ENCODE data around the gene ODAD2.
"Not testable (repeated sequence)": the region's sequence is repeated elsewhere in the genome, so short reads cannot be mapped to it uniquely, and the experiment has no call there.

Gene ODAD2, protein sequence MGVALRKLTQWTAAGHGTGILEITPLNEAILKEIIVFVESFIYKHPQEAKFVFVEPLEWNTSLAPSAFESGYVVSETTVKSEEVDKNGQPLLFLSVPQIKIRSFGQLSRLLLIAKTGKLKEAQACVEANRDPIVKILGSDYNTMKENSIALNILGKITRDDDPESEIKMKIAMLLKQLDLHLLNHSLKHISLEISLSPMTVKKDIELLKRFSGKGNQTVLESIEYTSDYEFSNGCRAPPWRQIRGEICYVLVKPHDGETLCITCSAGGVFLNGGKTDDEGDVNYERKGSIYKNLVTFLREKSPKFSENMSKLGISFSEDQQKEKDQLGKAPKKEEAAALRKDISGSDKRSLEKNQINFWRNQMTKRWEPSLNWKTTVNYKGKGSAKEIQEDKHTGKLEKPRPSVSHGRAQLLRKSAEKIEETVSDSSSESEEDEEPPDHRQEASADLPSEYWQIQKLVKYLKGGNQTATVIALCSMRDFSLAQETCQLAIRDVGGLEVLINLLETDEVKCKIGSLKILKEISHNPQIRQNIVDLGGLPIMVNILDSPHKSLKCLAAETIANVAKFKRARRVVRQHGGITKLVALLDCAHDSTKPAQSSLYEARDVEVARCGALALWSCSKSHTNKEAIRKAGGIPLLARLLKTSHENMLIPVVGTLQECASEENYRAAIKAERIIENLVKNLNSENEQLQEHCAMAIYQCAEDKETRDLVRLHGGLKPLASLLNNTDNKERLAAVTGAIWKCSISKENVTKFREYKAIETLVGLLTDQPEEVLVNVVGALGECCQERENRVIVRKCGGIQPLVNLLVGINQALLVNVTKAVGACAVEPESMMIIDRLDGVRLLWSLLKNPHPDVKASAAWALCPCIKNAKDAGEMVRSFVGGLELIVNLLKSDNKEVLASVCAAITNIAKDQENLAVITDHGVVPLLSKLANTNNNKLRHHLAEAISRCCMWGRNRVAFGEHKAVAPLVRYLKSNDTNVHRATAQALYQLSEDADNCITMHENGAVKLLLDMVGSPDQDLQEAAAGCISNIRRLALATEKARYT

DNA sequence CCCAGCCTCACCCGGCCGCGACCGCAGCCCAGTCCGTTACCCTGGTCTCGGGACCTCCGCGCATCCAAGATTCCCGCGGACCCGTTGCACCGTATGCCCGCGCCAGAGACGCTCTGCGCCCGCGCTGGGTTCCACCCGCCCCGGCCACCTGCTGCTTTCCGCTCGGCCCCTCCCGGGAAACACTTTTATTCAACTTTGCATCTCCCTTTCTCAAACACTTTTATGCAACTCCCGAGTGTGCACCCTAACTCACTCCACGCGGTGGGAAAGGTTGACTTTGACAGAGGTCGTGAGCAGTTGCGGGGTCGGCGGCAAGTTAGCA, at the start of gene ODAD2:
TSS of gene ODAD2 (minus strand) at position 126 of the 322 bp plus-strand sequence. CDS start 3,937 bp downstream, outside the sequence.
- no peak for DNase-seq

DNA sequence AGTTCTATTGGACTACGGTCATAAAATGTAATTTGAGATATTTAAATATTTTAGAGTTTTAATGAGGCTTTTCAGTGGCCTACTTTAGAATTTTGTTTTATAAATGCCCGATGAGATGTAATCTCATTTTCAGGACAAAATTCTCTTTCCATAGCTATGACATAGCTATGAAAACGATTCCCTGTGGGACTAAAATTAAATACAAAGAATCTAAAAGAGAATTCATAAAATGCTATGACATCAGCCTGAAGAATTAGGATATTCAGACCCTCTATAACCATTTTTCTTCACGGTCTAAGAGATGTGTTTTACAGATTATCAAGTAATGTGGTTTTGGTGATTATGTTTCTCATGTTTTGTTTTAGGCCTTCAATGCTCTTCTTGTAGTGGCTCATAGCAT, 48.2 kb upstream of the ODAD2 start:
- DNase-seq, result no peak

DNA sequence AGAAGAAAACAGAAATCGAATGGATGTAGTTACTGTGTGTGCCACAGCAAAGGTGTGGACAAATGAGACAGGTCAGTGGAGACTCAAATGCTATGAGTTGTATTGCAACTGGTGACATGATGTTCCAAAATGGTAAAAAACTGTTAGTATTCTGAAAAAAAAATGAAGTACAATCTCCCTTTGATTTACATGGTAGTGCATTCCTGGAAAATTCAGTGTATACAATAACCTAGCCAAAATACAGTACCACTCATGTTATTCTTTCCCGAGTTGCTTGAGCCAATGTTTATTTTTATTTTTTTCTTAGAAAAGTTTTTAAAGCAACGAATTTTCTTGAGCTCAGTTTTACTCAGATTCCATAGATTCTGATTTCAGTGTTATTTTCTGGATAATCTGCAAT, 47.7 kb upstream of the ODAD2 start:
- DNase-seq, result no peak

DNA sequence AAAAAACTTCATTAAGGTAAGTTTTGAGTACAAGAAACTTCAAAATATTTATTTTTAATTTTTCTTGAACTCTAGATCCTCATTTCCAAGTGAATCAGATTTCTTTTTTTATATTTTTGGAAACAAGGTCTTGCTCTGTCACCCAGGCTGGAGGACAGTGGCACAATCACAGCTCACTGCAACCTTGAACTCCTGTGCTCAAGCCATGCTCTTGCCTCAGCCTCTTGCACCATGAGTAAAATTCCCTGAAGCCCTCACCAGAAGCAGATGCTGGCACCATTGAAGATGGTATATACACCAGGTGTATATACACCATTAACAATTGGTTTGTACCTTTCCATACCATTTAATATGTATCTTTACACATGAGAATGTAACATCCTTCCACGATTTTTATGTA, 45.1 kb upstream of the ODAD2 start:
- no peak for DNase-seq

DNA sequence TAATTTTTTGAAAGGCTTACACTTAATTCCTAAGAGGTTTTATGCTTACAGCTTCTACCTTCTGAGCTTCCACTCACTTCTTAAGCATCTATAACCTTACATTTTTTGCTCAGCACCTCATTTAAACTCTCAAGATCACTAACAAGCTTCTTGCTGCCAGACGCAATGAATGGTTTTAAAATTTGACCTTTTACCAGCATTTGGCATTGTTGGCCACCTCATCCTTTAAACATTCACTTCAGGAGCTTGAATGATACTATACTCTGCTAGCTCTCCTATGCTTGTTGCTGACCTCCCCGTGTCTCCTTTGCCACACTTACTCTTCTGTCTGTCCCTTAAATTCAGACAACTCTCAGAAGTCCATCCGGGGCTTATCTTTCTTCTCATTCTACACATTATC, 37.7 kb upstream of the ODAD2 start:
- DNase-seq, result no peak

DNA sequence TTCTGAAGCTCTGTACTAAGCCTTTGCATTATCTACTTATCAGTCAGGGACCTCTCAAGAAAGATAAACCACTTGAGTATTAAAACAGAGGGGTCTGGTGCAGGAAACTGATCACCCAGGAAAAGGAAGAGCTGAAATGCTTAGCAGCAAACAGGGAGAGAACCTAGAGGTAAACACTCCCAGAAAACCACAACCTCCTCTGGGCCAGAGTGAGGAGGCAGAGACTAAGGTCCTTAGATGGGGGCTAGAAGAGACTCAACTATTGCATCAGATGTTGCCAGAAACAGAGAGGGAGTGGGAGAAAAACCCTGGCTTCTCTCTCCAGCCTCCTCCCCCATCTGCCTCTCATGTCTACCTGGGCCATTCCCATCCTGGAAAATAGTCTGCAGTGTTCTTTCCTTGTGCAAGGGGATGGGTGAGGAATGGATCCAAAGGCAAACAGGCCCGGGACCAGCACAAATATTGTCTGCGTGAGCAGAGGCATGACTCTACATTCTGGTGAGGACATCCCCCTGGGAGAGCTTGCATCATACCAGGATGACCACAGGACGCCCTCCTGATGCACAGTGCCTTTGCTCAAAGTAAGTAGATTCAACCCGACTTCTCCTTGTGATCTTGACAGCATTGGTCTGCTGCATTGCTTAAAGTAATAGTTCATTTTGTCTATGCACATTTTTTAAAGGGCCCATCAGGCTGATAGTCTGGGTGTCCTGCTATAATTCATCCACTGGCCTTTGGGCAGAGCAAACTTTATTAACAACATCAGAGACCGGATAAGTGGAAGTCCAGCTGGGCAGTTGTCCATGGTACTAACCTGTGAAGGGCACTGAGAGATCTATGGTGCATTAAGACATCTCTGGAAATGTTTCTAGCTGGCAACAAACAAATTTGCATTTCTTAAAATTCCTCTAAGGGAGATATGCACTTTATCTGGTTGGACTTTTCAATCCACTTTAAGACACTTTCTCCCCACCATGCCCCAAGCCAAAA, 22.4 kb upstream of the ODAD2 start:
- DNase-seq, result no peak

DNA sequence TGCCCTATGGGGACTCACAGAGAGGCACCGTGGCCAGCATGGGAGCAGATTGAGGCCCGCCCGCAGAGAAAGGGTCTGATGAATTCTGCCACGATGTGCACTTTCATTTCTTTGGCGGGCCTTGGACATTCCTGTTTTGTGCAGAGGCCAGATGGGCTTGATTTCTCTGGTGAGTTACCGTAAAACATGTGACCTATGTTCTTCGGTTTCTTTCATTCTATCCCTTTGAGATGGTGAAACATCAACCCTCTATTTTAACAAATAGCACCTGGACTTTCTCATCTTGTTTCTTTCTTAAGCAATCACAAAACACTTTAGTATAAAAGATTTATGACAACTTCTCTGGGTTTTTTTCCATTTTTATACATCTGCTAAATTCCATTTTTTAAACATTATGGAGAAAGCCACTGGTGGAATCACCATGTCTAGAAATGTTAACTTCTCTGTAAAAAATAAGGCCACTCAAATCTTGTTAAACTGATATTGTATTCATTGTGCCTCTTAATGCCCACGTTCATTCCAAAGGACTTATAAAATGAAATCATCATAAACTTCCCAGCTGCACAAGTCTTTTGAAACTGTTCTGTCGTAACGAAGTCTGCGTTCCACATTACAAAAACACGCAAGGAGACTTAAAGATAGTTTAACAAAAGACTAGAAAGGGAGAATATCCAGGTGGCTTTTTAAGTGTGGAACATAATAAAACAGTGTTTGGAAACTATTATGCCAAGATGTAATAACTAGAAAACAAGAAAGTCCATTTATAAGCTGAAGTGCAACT, 21.4 kb upstream of the ODAD2 start:
- DNase-seq, result no peak

DNA sequence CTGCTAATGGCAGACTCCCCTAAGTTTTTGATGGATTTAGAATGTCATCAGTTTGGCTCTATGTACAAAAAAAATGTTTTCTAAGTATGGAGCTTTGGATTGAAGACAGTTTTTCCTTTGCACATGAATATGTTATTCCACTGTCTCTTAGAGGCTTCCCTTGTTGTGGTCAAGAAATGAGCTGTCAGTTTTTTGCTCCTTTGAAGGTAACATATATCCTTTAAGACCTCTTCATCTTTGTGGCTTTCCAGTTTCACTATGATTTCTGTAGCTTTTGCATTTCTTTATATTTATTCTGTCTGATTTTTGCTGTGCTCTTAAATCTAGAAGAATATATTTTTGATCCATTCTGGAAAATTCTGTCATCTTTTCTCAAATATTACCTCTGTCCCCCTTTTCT, 15.8 kb upstream of the ODAD2 start:
- DNase-seq, result no peak

DNA sequence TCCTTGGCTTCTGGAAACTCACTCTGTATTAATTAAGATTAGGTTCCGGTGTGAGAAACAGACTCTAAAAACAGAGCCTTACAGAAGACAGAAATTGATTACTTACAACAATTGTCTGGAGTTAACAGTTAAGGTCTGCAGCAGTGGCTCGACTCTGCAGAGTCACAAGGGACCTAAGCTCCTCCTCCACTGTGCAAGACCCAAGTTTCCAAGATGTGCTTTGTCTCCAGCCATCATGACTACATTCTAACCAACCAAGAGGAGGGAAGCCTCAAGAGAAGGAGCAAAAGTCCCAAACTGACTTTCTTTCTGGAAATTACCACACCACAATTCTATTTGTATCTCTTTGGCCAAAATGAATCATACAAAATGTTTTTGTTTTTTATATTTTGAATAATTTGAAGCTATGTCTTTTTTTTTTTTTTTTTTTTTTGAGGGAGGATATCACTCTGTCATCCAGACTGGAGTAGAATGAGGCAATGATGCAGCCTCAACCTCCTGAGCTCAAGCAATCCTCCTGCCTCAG, 14.2 kb upstream of the ODAD2 start:
- no peak for DNase-seq

DNA sequence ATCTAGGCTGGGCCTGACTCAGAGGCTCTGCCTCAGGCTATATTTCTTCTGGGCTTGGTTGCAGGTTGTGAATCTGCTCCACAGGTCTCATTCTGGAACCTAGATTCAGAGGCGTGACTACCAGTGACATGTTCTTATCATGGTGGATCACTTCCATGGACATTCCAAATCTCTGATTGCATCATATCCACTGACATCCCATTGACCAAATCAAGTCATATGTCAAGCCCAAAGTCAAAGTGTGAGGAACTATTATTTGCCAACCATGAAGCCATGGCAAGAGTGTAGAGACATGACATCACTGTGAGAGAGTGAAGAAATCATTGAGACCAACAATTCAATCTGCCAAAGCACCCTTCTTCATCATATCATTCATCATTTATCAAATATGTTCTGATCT, 11.9 kb upstream of the ODAD2 start:
- DNase-seq, result no peak

DNA sequence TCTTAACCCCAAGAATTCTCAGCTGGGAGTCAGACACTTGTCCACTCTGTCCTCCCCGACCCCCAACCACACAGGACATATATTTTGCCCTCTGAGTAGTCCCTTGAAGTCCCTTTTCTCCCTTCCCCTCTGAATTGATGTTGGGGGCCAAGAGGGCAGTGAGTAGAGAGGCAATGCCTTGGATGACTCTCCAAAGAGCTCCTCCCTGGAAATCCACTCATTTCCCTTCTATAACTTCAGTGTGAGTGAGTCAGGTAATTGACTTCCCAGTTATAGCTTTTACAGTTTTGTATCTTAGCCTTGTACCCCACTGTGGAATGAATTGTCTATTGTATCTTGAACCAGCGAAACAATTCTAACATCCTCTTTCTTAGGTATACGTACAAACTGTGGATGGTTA, 9.2 kb upstream of the ODAD2 start:
- DNase-seq, result no peak

DNA sequence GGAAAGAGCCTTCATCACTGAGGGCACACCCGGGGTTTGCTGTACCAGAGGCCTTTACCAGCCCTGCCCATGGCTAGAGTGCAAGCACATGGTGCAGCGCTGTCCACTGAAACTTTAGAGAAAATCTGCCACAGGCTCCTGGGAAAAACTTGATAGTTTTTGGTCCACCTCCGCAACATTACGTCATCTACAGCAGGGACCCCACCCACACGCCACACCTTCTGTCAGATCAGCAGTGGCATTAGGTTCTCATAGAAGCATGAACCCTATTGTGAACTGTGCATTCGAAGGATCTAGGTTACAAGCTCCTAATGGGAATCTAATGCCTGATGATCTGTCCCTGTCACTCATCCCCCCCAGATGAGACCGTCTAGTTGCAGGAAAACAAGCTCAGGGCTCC, 2.5 kb upstream of the ODAD2 start:
- no peak for DNase-seq

DNA sequence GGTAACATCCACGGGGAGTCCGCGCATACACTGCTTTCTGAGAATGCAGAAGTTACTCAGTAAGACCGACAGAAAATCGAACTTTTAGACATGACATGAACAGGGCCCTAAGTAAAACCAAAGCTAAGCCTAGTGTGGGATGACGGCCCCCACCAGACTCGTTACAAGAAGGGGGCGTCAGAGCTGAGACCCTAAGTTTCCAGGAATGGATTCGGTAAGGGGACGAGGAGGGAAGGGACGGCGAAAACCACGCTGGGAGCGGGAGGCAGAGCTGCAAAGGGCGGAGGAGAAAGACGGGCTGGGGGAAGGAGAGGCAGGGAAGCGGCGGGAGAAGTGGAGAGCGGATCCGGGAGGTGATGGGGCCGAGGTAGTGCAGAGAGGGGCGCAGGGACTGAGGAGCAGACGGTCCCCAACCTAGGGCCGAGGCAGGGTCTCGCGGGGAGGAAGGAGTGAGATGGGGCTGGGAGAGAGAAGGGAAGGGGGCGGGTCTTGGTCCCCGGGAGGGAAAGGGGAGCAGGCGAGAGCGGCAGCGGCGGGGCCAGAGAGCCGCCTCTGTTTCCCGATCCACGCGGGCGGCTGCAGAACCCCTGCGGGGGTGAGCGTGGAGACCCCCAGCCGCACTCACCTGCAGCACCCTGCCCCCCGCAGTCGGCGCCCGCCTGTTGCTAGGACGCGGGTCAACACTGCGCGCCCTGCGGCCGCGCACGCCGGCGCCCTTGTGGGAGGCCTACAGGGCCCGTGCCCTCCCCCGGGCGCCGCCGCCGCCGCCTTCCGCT, 513 bp downstream of the ODAD2 start:
- DNase-seq, result no peak

DNA sequence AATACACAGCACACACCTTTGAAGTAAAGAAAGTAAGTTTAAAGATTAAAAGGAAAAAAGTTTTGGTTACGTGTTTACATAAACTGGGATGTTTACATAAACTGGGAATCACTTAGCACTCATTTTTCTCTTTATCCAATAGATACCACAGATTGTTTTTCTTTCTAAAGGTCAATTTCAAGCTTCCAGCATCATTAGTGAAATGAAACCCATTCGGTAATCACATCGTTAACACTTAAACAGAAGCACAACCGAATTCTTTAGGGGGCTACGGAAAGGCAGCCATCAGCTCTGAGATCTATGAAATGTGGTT, 1.1 kb downstream of the ODAD2 start:
- DNase-seq, result no peak

DNA sequence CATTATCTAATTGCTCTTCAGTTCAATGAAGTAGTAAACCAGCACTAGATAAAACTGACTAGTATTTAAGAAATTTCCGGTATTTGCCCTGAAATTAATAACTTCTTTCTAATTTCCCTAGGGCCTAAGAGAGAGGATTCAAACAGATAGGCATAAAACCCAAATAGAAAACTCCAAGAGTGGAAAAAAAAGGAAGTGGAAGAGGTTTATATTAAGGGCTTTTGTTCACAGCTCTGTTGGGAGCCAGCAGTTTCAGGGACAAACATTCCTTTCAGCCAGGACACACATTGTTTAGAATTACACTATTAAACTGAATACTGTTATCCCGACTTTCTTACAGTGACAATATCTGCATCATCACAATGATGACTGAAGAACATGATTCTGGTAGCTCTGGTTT, 3.6 kb downstream of the ODAD2 start:
- no peak for DNase-seq

DNA sequence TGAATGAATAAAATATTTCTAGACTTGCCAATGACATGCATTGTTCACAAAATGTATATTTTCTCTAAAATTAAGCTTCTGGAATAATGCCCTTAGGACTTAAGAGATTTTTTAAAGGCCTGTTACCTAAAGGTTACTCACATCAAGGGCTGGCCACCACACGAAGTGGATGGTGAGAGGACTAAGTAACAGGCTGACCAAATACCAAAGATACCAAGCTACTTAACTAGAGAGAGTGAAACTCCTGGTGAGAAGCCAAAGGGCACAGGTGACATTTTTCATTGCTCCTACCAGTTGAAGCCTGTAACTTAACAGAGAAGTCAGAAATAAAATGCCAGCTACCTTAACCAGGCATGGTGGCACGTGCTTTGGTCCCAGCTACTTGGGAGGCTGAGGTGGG, 9.5 kb downstream of the ODAD2 start:
- not testable (repeated sequence) for DNase-seq

DNA sequence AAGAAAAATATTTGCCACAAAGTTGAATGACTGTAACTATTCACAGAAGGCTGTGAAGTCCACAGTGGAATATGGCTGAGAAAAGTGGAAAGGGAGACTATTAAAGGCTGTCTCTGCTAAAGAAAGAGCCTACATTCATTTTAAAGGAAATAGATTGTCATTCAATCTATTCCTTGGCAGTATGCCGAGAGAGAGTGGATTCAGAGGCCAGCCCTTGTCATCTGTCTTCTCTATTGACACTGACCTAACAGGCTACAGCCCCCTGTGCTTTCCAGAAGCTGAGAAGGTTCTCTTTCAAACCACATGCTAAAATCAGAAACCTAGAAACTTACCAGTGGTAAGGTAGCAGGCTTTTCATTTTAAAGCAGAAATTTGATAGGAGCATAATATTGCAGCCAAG, 12.1 kb downstream of the ODAD2 start:
- DNase-seq, result no peak

DNA sequence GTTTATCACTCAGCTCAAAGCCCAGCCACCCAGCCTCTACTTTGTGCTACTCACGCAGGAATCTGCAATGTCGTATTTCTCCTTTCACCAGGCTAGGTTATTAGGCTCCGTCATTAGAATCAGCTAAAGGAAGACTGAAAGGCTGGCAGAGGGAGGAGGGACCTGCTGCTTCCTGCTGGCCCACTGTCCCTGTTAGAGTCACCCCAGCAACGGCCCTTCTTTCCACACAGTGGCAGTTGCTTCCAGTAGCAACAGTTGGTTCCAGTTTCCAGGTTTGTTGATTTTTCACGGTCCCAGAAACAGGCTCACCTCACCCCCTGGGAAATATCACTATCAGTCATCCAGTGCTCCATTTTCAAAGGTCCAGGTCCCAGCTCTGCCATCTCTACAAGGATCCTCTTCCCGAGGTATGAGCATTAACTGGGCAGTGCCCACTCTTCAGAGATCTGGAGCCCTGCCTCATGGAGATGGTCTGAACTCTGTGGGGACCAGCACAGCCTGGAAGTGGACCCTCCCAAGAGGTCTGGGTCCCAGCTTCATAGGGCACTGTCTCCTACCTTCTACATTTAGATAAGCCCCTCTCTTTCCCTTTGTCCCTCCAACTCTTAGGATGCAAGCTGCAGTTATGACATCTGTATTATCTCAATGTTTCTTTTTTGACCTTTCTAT, 15.9 kb downstream of the ODAD2 start:
- DNase-seq, result no peak

DNA sequence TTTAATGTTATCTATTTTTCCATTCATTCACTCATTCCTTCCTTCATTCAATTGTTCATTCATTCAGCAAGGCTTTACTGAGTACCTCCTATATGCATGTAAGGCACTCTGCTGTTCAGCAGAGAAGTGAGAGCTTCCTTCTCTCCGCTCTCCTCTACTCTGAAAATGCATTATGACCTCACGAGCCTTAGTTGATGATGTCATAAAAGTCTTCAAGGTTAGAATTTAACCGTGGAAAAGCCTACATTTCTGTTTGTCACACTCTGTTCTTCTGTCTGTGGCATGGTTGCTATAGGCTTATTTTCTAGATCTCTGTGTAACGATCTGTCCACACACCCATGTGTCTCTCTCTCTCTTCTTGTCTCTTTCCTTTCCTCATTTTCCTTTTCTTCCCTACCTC, 17.1 kb downstream of the ODAD2 start:
- no peak for DNase-seq

DNA sequence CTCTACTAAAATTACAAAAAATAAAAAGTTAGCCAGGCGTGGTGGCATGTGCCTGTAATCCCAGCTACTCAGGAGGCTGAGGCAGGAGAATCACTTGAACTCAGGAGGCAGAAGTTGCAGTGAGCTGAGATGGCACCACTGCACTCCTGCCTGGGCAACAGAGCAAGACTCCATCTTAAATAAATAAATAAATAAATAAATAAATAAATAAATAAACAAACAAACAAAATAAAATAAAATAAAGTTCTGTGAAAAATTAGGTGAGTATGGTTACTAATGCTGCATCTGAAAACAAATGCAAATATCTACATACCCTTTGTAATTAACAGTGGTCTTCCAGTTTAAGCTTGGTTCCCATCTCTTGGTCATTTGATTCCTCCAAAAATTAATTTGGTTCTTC, 28.1 kb downstream of the ODAD2 start:
- not testable (repeated sequence) for DNase-seq
